A549 (cell line): Measurements from ENCODE around the gene IRAK1. TPM values are rescaled to one million over a fixed set of nuclear protein-coding genes. Genes with fewer than 3 reads are reported as not detected.

Source experiments
- ATAC-seq, 2 experiments: fragments of 200-7000 bp in 1 of 2; fragments of >200 bp in 1 of 2; cut with Nextera tagmentation in 1 of 2; cut with Tn5 transposase in 1 of 2; 3 replicates each; pipeline versions ENCODE4 v1.8.0 to v1.9.1; 2018 to 2020; ENCODE audit warnings: mild to moderate bottlenecking in 1 of 2, moderate library complexity in 1 of 2
- CTCF ChIA-PET: fragments of 300-600 bp; sonication (Branson Sonifier 250); formaldehyde crosslinking; extraction: SDS; loops from one replicate; lab custom pipeline; 2021; ENCODE audit warnings: antibody characterized with exemption, inconsistent platforms; lab: Yijun Ruan, JAX
- POLR2A ChIA-PET: fragments of 350-600 bp; formaldehyde crosslinking; extraction: SDS; loops from one replicate; lab custom pipeline; 2021; ENCODE audit warnings: antibody characterized with exemption, inconsistent platforms; lab: Yijun Ruan, JAX
- DNase-seq, 2 experiments: peaks; one replicate each; pipeline versions ENCODE4 v3.0.0 to v3.0.0-alpha.2; 2011 to 2016; ENCODE audit warnings: low read depth in 1 of 2, low spot score in 1 of 2
- FAIRE-seq: peaks from 2 replicates; lab custom pipeline; 2011; peaks lifted over from hg19 to GRCh38; lab: Jason Lieb, UNC
- H3K27ac ChIP-seq, 2 experiments: fragments of >200 bp; sonication (Bioruptor Twin); formaldehyde crosslinking; 3 replicates each; pipeline ENCODE4 v1.5.1; 2016 to 2017
- H3K4me1 ChIP-seq: fragments of >200 bp; sonication (Bioruptor Twin); formaldehyde crosslinking; 3 replicates; pipeline ENCODE4 v1.6.1; 2016
- H3K4me2 ChIP-seq: fragments of >200 bp; sonication (Bioruptor Twin); formaldehyde crosslinking; 3 replicates; pipeline ENCODE4 v1.6.1; 2016
- H3K4me3 ChIP-seq: fragments of >200 bp; sonication (Bioruptor Twin); formaldehyde crosslinking; 3 replicates; pipeline ENCODE4 v1.5.1; 2016
- H3K9me3 ChIP-seq: fragments of >200 bp; sonication (Bioruptor Twin); formaldehyde crosslinking; 3 replicates; pipeline ENCODE4 v1.6.1; 2016
- CBX8 ChIP-seq: fragments of 200-600 bp; sonication (generic); IDR thresholded peaks from 2 replicates; pipeline ENCODE4 v1.6.1; 2016
- CEBPB ChIP-seq, 2 experiments: fragments of >200 bp in 1 of 2; sonication (Bioruptor Twin) in 1 of 2; formaldehyde crosslinking in 1 of 2; IDR thresholded peaks; 2 replicates each; pipeline ENCODE4 v1.6.1; 2012 to 2016
- CHD4 ChIP-seq: fragments of 200-600 bp; sonication (generic); IDR thresholded peaks from 2 replicates; pipeline ENCODE4 v1.6.1; 2016; ENCODE audit warnings: antibody characterized with exemption, mild to moderate bottlenecking, borderline replicate concordance
- ELK1 ChIP-seq: fragments of 150-350 bp; IDR thresholded peaks from 2 replicates; pipeline ENCODE4 v1.6.1; 2014; ENCODE audit warnings: low read depth, mild to moderate bottlenecking, low read length
- EP300 ChIP-seq, 2 experiments: fragments of >200 bp; sonication (Bioruptor Twin); formaldehyde crosslinking; IDR thresholded peaks; 2 replicates in 1 of 2; 3 replicates in 1 of 2; pipeline ENCODE4 v1.6.1; 2016 to 2017
- HDAC2 ChIP-seq: fragments of 200-600 bp; sonication (generic); IDR thresholded peaks from 2 replicates; pipeline ENCODE4 v1.6.1; 2016
- HOXB5 ChIP-seq: fragments of 250-450 bp; sonication (Bioruptor Pico); IDR thresholded peaks from 2 replicates; pipeline ENCODE4 v1.5.0; 2020; ENCODE audit warnings: mild to moderate bottlenecking, moderate library complexity
- KDM5A ChIP-seq: fragments of 200-600 bp; sonication (generic); IDR thresholded peaks from 2 replicates; pipeline ENCODE4 v1.6.1; 2016; ENCODE audit warnings: antibody characterized with exemption, mild to moderate bottlenecking
- MAFK ChIP-seq: fragments of 450-650 bp; IDR thresholded peaks from 2 replicates; pipeline ENCODE4 v1.6.1; 2014; ENCODE audit not compliant: partially characterized antibody
- PBX3 ChIP-seq: IDR thresholded peaks from 2 replicates; pipeline ENCODE4 v1.6.1; 2012
- RARB ChIP-seq: fragments of 250-450 bp; sonication (Bioruptor Pico); IDR thresholded peaks from 2 replicates; pipeline ENCODE4 v1.8.0; 2021; ENCODE audit warnings: mild to moderate bottlenecking, moderate library complexity
- RCOR1 ChIP-seq: fragments of 150-350 bp; IDR thresholded peaks from 2 replicates; pipeline ENCODE4 v1.6.1; 2014; ENCODE audit warnings: antibody characterized with exemption, low read length, low read depth
- REST ChIP-seq: fragments of 200-600 bp; sonication (generic); IDR thresholded peaks from 2 replicates; pipeline ENCODE4 v1.6.1; 2016; ENCODE audit warnings: antibody characterized with exemption, mild to moderate bottlenecking, moderate library complexity
- RNF2 ChIP-seq: fragments of 200-600 bp; sonication (generic); IDR thresholded peaks from 2 replicates; pipeline ENCODE4 v1.6.1; 2016; ENCODE audit warnings: low read depth, mild to moderate bottlenecking, antibody characterized with exemption, moderate library complexity, borderline replicate concordance
- TP53 ChIP-seq: fragments of 250-450 bp; sonication (Bioruptor Pico); IDR thresholded peaks from 2 replicates; pipeline ENCODE4 v1.5.0; 2021; ENCODE audit warnings: mild to moderate bottlenecking, moderate library complexity
- ZNF302 ChIP-seq: fragments of 250-450 bp; sonication (Bioruptor Pico); IDR thresholded peaks from 2 replicates; pipeline ENCODE4 v1.9.0; 2021; ENCODE audit warnings: inconsistent platforms, mild to moderate bottlenecking, moderate library complexity
- WGBS: methylation state at CpG from one replicate; pipeline ENCODE4 v1.1.6; 2017; ENCODE audit errors: missing lambda C conversion rate; 5-methylcytosine and 5-hydroxymethylcytosine counted together
- polyA plus RNA-seq, 4 experiments: library from polyadenylated mRNA; depleted of rRNA in 3 of 4; stranded (reverse); fragments of >200 nt; fragmentation: RNase III in 1 of 4; extraction: RNeasy Plus Mini Kit Qiagen cat#74134 plus additional on column Dnase treatment in 1 of 4; gene quantifications; 2 replicates in 3 of 4; 3 replicates in 1 of 4; pipeline ENCODE4 v1.2.3, GENCODE V29; 2011 to 2017
- TF ChIP-seq, protein P1 (sequence below): fragments of 250-450 bp; sonication (Bioruptor Pico); IDR thresholded peaks from 2 replicates; pipeline ENCODE4 v1.5.0; 2020; ENCODE audit warnings: low read depth, mild to moderate bottlenecking, moderate library complexity
- TF ChIP-seq, protein P2 (sequence below): fragments of >200 bp; sonication (Bioruptor Twin); formaldehyde crosslinking; IDR thresholded peaks from 3 replicates; pipeline ENCODE4 v1.6.1; 2016
- TF ChIP-seq, protein P3 (sequence below): fragments of 450-650 bp; IDR thresholded peaks from 2 replicates; pipeline ENCODE4 v1.6.1; 2014; ENCODE audit warnings: antibody characterized with exemption
- TF ChIP-seq, protein P4 (sequence below): fragments of >200 bp; sonication (Bioruptor Twin); formaldehyde crosslinking; IDR thresholded peaks from 3 replicates; pipeline ENCODE4 v1.5.1; 2016

IRAK1 gene
- polyA plus RNA-seq, 2 of the 4 experiments (the other 2 are of a cell fraction): 73.1 to 177 TPM

- WGBS: 91% methylated on average over 6 of the region's 8 CpGs
- no peak overlapping the region for H3K4me3 ChIP-seq
- DNase-seq (no peak), FAIRE-seq (no peak), ATAC-seq (no peak)
- no peaks in the 10 kb centered on the region for H3K9me3 ChIP-seq
- no peak for TF ChIP-seq ZNF302 (CRISPR knock-in tag)
- H3K4me1 ChIP-seq: peaks cover 9% of the 10 kb centered on the region; the same call in 2 of the 3 replicates
- CTCF ChIA-PET: interaction anchor here (0.8 to 4.1 kb wide), 2 partner anchors 12 to 26 kb away, joined by 3 to 18 read pairs; no protein-coding TSS in a partner anchor
- H3K4me2 ChIP-seq: no peak overlapping the region
- POLR2A ChIA-PET: no interaction called here
- H3K27ac ChIP-seq: no peak overlapping the region
These were observed 5.5 kb upstream of the IRAK1 start for GRCh38 chrX:154025230-154025629.

GRCh38 chrX:154024271-154024670 is 4.6 kb upstream of the IRAK1 start:
- TF ChIP-seq HOXB5 (CRISPR knock-in tag) (no peak), MAFK (no peak), RNF2 (no peak), RCOR1 (no peak), EP300 (IDR thresholded peaks at IDR 0.05) (no peak), KDM5A (no peak), CEBPB (IDR thresholded peaks at IDR 0.05) (no peak), PBX3 (no peak), ZNF302 (CRISPR knock-in tag) (no peak), ELK1 (no peak), CHD4 (no peak), CBX8 (no peak), REST (no peak), TP53 (no peak), RARB (CRISPR knock-in tag) (no peak), HDAC2 (no peak)
- TF ChIP-seq, protein P1, sequence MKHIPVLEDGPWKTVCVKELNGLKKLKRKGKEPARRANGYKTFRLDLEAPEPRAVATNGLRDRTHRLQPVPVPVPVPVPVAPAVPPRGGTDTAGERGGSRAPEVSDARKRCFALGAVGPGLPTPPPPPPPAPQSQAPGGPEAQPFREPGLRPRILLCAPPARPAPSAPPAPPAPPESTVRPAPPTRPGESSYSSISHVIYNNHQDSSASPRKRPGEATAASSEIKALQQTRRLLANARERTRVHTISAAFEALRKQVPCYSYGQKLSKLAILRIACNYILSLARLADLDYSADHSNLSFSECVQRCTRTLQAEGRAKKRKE (CRISPR knock-in tag): no peak
- TF ChIP-seq, protein P2, sequence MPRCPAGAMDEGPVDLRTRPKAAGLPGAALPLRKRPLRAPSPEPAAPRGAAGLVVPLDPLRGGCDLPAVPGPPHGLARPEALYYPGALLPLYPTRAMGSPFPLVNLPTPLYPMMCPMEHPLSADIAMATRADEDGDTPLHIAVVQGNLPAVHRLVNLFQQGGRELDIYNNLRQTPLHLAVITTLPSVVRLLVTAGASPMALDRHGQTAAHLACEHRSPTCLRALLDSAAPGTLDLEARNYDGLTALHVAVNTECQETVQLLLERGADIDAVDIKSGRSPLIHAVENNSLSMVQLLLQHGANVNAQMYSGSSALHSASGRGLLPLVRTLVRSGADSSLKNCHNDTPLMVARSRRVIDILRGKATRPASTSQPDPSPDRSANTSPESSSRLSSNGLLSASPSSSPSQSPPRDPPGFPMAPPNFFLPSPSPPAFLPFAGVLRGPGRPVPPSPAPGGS: no peak
- TF ChIP-seq, protein P3, sequence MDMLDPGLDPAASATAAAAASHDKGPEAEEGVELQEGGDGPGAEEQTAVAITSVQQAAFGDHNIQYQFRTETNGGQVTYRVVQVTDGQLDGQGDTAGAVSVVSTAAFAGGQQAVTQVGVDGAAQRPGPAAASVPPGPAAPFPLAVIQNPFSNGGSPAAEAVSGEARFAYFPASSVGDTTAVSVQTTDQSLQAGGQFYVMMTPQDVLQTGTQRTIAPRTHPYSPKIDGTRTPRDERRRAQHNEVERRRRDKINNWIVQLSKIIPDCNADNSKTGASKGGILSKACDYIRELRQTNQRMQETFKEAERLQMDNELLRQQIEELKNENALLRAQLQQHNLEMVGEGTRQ: no peak
- TF ChIP-seq, protein P4, sequence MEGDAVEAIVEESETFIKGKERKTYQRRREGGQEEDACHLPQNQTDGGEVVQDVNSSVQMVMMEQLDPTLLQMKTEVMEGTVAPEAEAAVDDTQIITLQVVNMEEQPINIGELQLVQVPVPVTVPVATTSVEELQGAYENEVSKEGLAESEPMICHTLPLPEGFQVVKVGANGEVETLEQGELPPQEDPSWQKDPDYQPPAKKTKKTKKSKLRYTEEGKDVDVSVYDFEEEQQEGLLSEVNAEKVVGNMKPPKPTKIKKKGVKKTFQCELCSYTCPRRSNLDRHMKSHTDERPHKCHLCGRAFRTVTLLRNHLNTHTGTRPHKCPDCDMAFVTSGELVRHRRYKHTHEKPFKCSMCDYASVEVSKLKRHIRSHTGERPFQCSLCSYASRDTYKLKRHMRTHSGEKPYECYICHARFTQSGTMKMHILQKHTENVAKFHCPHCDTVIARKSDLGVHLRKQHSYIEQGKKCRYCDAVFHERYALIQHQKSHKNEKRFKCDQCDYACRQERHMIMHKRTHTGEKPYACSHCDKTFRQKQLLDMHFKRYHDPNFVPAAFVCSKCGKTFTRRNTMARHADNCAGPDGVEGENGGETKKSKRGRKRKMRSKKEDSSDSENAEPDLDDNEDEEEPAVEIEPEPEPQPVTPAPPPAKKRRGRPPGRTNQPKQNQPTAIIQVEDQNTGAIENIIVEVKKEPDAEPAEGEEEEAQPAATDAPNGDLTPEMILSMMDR: no peak
- no peak overlapping the region for H3K27ac ChIP-seq
- CTCF ChIA-PET: interaction anchor here (4.1 kb wide), 1 partner anchor 11 kb away, joined by 18 read pairs; no protein-coding TSS in a partner anchor
- ATAC-seq (no peak), FAIRE-seq (no peak), DNase-seq (no peak)
- no peak overlapping the region for H3K4me2 ChIP-seq
- over 99% methylated on average over 15 of the region's 15 CpGs for WGBS
- H3K4me1 ChIP-seq: peaks cover 9% of the 10 kb centered on the region; the same call in 2 of the 3 replicates
- POLR2A ChIA-PET: no interaction called here
- H3K9me3 ChIP-seq: no peaks in the 10 kb centered on the region
- H3K4me3 ChIP-seq: no peak overlapping the region
